ENCODE measurements around the gene MYO5A. TPM values are rescaled to one million over a fixed set of nuclear protein-coding genes. Genes with fewer than 3 reads are reported as not detected.

MYO5A gene
- polyA plus RNA-seq, 1 donor (not counting 4 experiments of a cell fraction or from before 2014, with no cell fraction given), result 53.8 TPM

DNA sequence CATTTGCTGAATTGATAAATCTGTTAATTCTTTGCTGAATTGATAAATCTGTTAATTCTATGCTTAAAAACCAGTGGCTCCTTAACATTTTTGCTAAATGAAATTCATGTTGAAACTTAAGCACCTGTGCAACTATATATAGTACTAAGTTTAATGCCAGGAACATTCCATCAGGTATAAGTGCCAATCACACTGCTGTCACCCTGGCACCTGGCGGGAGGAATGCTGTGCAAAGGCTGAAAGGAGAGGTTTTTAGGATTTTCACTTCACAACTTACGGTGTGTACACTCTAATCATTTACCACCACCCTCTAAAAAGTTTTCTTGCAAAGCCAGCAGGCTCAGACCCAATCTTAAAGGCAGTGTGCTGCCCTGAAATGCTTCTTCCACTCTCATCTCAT lies 199.5 kb downstream of the MYO5A start:
- Histone ChIP-seq H3K4me2 (ENCODE audit: control insufficient read depth, extremely low read depth, insufficient read depth, low read depth, low read length) (no peak overlapping the region), H3K9ac (ENCODE audit: control insufficient read depth, extremely low read depth, insufficient read depth, low read length) (no peak overlapping the region), H3K27me3 (ENCODE audit: control insufficient read depth, extremely low read depth, insufficient read depth, low read length) (no peaks in the 10 kb centered on the region), H2AFZ (ENCODE audit: control insufficient read depth, low read length) (no peak overlapping the region), H3K4me1 (ENCODE audit: control insufficient read depth, extremely low read depth, insufficient read depth, low read length) (peaks cover 4% of the 10 kb centered on the region), H3K9me1 (ENCODE audit: control insufficient read depth, extremely low read depth, insufficient read depth, low read length) (no peaks in the 10 kb centered on the region), H3K79me2 (ENCODE audit: control insufficient read depth, insufficient read depth, low read length) (no peaks in the 10 kb centered on the region), H3K9me3 (ENCODE audit: control insufficient read depth, low read depth, low read length) (no peaks in the 10 kb centered on the region), H3K4me3 (ENCODE audit: control insufficient read depth in 2 of 3, extremely low read depth in 1 of 3, insufficient read depth in 2 of 3, low read depth in 1 of 3, low read length in 3 of 3) (no peak overlapping the region), H3K36me3 (ENCODE audit: control insufficient read depth in 2 of 2, extremely low read depth in 1 of 2, insufficient read depth in 2 of 2, low read length in 2 of 2) (peaks cover 0 to 14% of the 10 kb centered on the region in 2 experiments), H3K27ac (ENCODE audit: control insufficient read depth, insufficient read depth, low read length) (no peak overlapping the region), H4K20me1 (ENCODE audit: control insufficient read depth, extremely low read depth, insufficient read depth, low read length) (no peaks in the 10 kb centered on the region)
- dilution Hi-C loops (cut with MboI; ENCODE audit: extremely low pct_ligation_motif_present, low sequenced_read_pairs), result no loop called here
- DNase-seq (ENCODE audit: low read depth, low spot score) (no peak), FAIRE-seq (no peak)
- TF ChIP-seq, protein P1, sequence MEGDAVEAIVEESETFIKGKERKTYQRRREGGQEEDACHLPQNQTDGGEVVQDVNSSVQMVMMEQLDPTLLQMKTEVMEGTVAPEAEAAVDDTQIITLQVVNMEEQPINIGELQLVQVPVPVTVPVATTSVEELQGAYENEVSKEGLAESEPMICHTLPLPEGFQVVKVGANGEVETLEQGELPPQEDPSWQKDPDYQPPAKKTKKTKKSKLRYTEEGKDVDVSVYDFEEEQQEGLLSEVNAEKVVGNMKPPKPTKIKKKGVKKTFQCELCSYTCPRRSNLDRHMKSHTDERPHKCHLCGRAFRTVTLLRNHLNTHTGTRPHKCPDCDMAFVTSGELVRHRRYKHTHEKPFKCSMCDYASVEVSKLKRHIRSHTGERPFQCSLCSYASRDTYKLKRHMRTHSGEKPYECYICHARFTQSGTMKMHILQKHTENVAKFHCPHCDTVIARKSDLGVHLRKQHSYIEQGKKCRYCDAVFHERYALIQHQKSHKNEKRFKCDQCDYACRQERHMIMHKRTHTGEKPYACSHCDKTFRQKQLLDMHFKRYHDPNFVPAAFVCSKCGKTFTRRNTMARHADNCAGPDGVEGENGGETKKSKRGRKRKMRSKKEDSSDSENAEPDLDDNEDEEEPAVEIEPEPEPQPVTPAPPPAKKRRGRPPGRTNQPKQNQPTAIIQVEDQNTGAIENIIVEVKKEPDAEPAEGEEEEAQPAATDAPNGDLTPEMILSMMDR (optimal IDR thresholded peaks at IDR 0.05 in 1 of 3, IDR thresholded peaks at IDR 0.05 in 1 of 3, conservative IDR thresholded peaks at IDR 0.05 in 1 of 3; ENCODE audit: extremely low read depth in 1 of 3, insufficient read depth in 2 of 3, low read length in 3 of 3), result no peak
- no peak for TF ChIP-seq EZH2 (IDR thresholded peaks at IDR 0.05; ENCODE audit: low read length)

- dilution Hi-C loops (cut with MboI; ENCODE audit: extremely low pct_ligation_motif_present, low sequenced_read_pairs), result no loop called here
- Histone ChIP-seq H3K9ac (ENCODE audit: control insufficient read depth, extremely low read depth, insufficient read depth, low read length) (no peak overlapping the region), H3K4me3 (ENCODE audit: control insufficient read depth in 2 of 3, extremely low read depth in 1 of 3, insufficient read depth in 2 of 3, low read depth in 1 of 3, low read length in 3 of 3) (no peak overlapping the region), H2AFZ (ENCODE audit: control insufficient read depth, low read length) (no peak overlapping the region), H3K27ac (ENCODE audit: control insufficient read depth, insufficient read depth, low read length) (no peak overlapping the region), H3K79me2 (ENCODE audit: control insufficient read depth, insufficient read depth, low read length) (no peaks in the 10 kb centered on the region), H3K4me2 (ENCODE audit: control insufficient read depth, extremely low read depth, insufficient read depth, low read depth, low read length) (no peak overlapping the region), H3K27me3 (ENCODE audit: control insufficient read depth, extremely low read depth, insufficient read depth, low read length) (no peaks in the 10 kb centered on the region), H3K9me3 (ENCODE audit: control insufficient read depth, low read depth, low read length) (no peaks in the 10 kb centered on the region), H3K36me3 (ENCODE audit: control insufficient read depth in 2 of 2, extremely low read depth in 1 of 2, insufficient read depth in 2 of 2, low read length in 2 of 2) (peaks cover 0 to 15% of the 10 kb centered on the region in 2 experiments), H3K4me1 (ENCODE audit: control insufficient read depth, extremely low read depth, insufficient read depth, low read length) (peaks cover 4% of the 10 kb centered on the region), H4K20me1 (ENCODE audit: control insufficient read depth, extremely low read depth, insufficient read depth, low read length) (no peaks in the 10 kb centered on the region), H3K9me1 (ENCODE audit: control insufficient read depth, extremely low read depth, insufficient read depth, low read length) (no peaks in the 10 kb centered on the region)
- DNase-seq (ENCODE audit: low read depth, low spot score), result no peak
- FAIRE-seq, result no peak
- TF ChIP-seq EZH2 (IDR thresholded peaks at IDR 0.05; ENCODE audit: low read length), result no peak
- TF ChIP-seq, protein P1 (optimal IDR thresholded peaks at IDR 0.05 in 1 of 3, IDR thresholded peaks at IDR 0.05 in 1 of 3, conservative IDR thresholded peaks at IDR 0.05 in 1 of 3; ENCODE audit: extremely low read depth in 1 of 3, insufficient read depth in 2 of 3, low read length in 3 of 3), result no peak
These were observed 200.0 kb downstream of the MYO5A start for GRCh38 chr15:52328680-52329079.
